HG02610 (cell line): ENCODE results near the gene ZNF358.

ENCODE experiments used
- ATAC-seq: cut with Tn5 transposase; IDR thresholded peaks from one replicate; pipeline ENCODE4 v1.9.1; 2021; ENCODE audit warnings: mild to moderate bottlenecking, moderate library complexity; ENCODE audit not compliant: unreplicated experiment

Gene ZNF358

GRCh38 chr19:7488736-7489353, 27.1 kb upstream of the ZNF358 start, which contains the start of gene PEX11G:
PEX11G (minus strand) TSS chr19:7489035; CDS start chr19:7489010, 25 bp downstream.
- ATAC-seq = peak; percentile 75

GRCh38 chr19:7489609-7490044, 26.3 kb upstream of the ZNF358 start:
- ATAC-seq = no peak

- ATAC-seq = no peak
These were observed 23.8 kb upstream of the ZNF358 start for GRCh38 chr19:7492142-7492541.

- ATAC-seq = no peak
These were observed 23.3 kb upstream of the ZNF358 start for GRCh38 chr19:7492558-7492957.

- no peak for ATAC-seq
These were observed 21.3 kb upstream of the ZNF358 start for GRCh38 chr19:7494416-7495098.

GRCh38 chr19:7497292-7497691, 18.6 kb upstream of the ZNF358 start:
- no peak for ATAC-seq

- no peak for ATAC-seq
These were observed 15.0 kb upstream of the ZNF358 start for GRCh38 chr19:7500811-7501450.

GRCh38 chr19:7502552-7502951, 13.4 kb upstream of the ZNF358 start:
- ATAC-seq = no peak

- ATAC-seq = no peak
These were observed 11.2 kb upstream of the ZNF358 start for GRCh38 chr19:7504684-7505083.

GRCh38 chr19:7505288-7505681, 10.6 kb upstream of the ZNF358 start:
- ATAC-seq = no peak

GRCh38 chr19:7505682-7506384, 10.1 kb upstream of the ZNF358 start:
- no peak for ATAC-seq

- ATAC-seq = no peak
These were observed 9.2 kb upstream of the ZNF358 start for GRCh38 chr19:7506385-7507328.

- no peak for ATAC-seq
These were observed 8.0 kb upstream of the ZNF358 start for GRCh38 chr19:7507884-7508283.

- ATAC-seq = no peak
These were observed 6.3 kb upstream of the ZNF358 start for GRCh38 chr19:7509625-7510024.

- no peak for ATAC-seq
These were observed 3.5 kb upstream of the ZNF358 start for GRCh38 chr19:7512400-7512851.

- no peak for ATAC-seq
These were observed 1.9 kb upstream of the ZNF358 start for GRCh38 chr19:7513809-7514642.

- ATAC-seq = no peak
These were observed 726 bp upstream of the ZNF358 start for GRCh38 chr19:7515110-7515644.

- no peak for ATAC-seq
These were observed 430 bp downstream of the ZNF358 start for GRCh38 chr19:7516333-7516732.

- no peak for ATAC-seq
These were observed 975 bp downstream of the ZNF358 start for GRCh38 chr19:7516878-7517277.
